CMK (cell line): ENCODE results near the gene KCNK4.
A peak's percentile ranks its signal among the peaks of the same experiment; 100 is the strongest.

ENCODE experiments used
- DNase-seq: peaks from one replicate; pipeline ENCODE4 v3.0.0-alpha.2; 2010; ENCODE audit warnings: low read depth

KCNK4 gene

GRCh38 chr11:64253481-64253880 lies 37.6 kb upstream of the KCNK4 start:
- DNase-seq: no peak

- no peak for DNase-seq
Observed at GRCh38 chr11:64254326-64254725, 36.8 kb upstream of the KCNK4 start.

GRCh38 chr11:64255135-64256128 lies 35.7 kb upstream of the KCNK4 start:
- DNase-seq: no peak

- DNase-seq: no peak
Observed at GRCh38 chr11:64256300-64256699, 34.8 kb upstream of the KCNK4 start.

GRCh38 chr11:64258356-64258755 lies 32.7 kb upstream of the KCNK4 start:
- DNase-seq: no peak

- DNase-seq: no peak
Observed at GRCh38 chr11:64258946-64259532, 32.1 kb upstream of the KCNK4 start.

- DNase-seq: no peak
Observed at GRCh38 chr11:64259533-64260067, 31.5 kb upstream of the KCNK4 start.

- DNase-seq: no peak
Observed at GRCh38 chr11:64260147-64260708, 30.9 kb upstream of the KCNK4 start.

- DNase-seq: no peak
Observed at GRCh38 chr11:64261556-64262080, 29.5 kb upstream of the KCNK4 start.

GRCh38 chr11:64262271-64263002 lies 28.7 kb upstream of the KCNK4 start:
- no peak for DNase-seq

GRCh38 chr11:64263021-64263946 lies 27.8 kb upstream of the KCNK4 start:
- DNase-seq: no peak

- DNase-seq: no peak
Observed at GRCh38 chr11:64263947-64264317, 27.2 kb upstream of the KCNK4 start.

GRCh38 chr11:64264371-64264852 lies 26.7 kb upstream of the KCNK4 start:
- no peak for DNase-seq

- DNase-seq: no peak
Observed at GRCh38 chr11:64265176-64266160, 25.6 kb upstream of the KCNK4 start.

GRCh38 chr11:64266339-64266738 lies 24.8 kb upstream of the KCNK4 start:
- DNase-seq: no peak

GRCh38 chr11:64267207-64267945 lies 23.7 kb upstream of the KCNK4 start:
- DNase-seq: no peak

GRCh38 chr11:64268025-64268892 lies 22.8 kb upstream of the KCNK4 start:
- peak; percentile 68 for DNase-seq
